H1 (cell line): ENCODE measurements around the gene CDH16. TPM values are rescaled to one million over a fixed set of nuclear protein-coding genes. Genes with fewer than 3 reads are reported as not detected.

Experiments used
- CTBP2 ChIP-seq: IDR thresholded peaks from 2 replicates; pipeline ENCODE4 v1.7.0; 2011; ENCODE audit warnings: borderline replicate concordance, mild to moderate bottlenecking, moderate library complexity, mixed read lengths, low read length; ENCODE audit not compliant: insufficient read depth, insufficient read length
- E2F6 ChIP-seq: IDR thresholded peaks from 2 replicates; pipeline ENCODE4 v1.6.1; 2012; ENCODE audit warnings: inconsistent platforms
- RBBP5 ChIP-seq: IDR thresholded peaks from 2 replicates; pipeline ENCODE4 v1.7.1; 2012; ENCODE audit warnings: low read depth, mild to moderate bottlenecking, inconsistent platforms, low read length, moderate library complexity, borderline replicate concordance
- RNF2 ChIP-seq: fragments of 200-900, 300-1000 bp; sonication (generic); IDR thresholded peaks from 2 replicates; pipeline ENCODE4 v1.7.1; 2016; ENCODE audit warnings: borderline replicate concordance, low read depth, mild to moderate bottlenecking, antibody characterized with exemption, low read length; ENCODE audit not compliant: poor library complexity, severe bottlenecking; ENCODE audit errors: missing control alignments
- polyA plus RNA-seq, 7 experiments: library from polyadenylated mRNA; depleted of rRNA in 3 of 7; stranded (reverse) in 5 of 7; unstranded in 2 of 7; fragments of >200 nt in 5 of 7; fragments of 200-250 nt in 2 of 7; gene quantifications; 1 replicate in 5 of 7; 2 replicates in 1 of 7; 4 replicates in 1 of 7; pipeline versions ENCODE4 v1.2.1 to v1.2.3, GENCODE V29; 2011 to 2013; ENCODE audit warnings: missing spikeins in 2 of 7, mixed read lengths in 2 of 7
- total RNA-seq: library from RNA; stranded (reverse); fragmentation: NEBNext Ultra II Directional; extraction: Animal tissue kit (Norgen Biotek cat#: 25700); gene quantifications from 2 replicates; pipeline ENCODE4 v1.2.1, GENCODE V29; 2021
- TF ChIP-seq, protein P1 (sequence below): IDR thresholded peaks from 2 replicates; pipeline ENCODE4 v1.6.1; 2011; ENCODE audit warnings: low read depth, mild to moderate bottlenecking, low read length; ENCODE audit not compliant: insufficient read depth

Gene CDH16
- total and polyA plus RNA-seq, 2 of the 8 experiments (the other 6 are each of a cell fraction or from before 2014, with no cell fraction given) = not detected

GRCh38 chr16:66863707-66864106, 55.0 kb downstream of the CDH16 start (continued):
- TF ChIP-seq, protein P1, sequence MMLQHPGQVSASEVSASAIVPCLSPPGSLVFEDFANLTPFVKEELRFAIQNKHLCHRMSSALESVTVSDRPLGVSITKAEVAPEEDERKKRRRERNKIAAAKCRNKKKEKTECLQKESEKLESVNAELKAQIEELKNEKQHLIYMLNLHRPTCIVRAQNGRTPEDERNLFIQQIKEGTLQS = no peak
- no peak for TF ChIP-seq RBBP5
- no peak for TF ChIP-seq RNF2
- no peak for TF ChIP-seq CTBP2
- TF ChIP-seq E2F6 = no peak
